Calu3 (cell line): Measurements from ENCODE around the gene DCLRE1A. TPM values are rescaled to one million over a fixed set of nuclear protein-coding genes. Genes with fewer than 3 reads are reported as not detected.

Source experiments
- BruUV-seq: library from RNA; stranded (reverse); fragments of 400-500 nt; replicated peaks from 2 replicates; lab custom pipeline; 2021; lab: Mats Ljungman, UMichigan
- CTCF ChIA-PET: fragments of 300-600 bp; sonication (Branson Sonifier 250); formaldehyde crosslinking; loops from one replicate; lab custom pipeline; 2022; ENCODE audit warnings: antibody characterized with exemption; lab: Charles Lee
- DNase-seq: peaks from one replicate; pipeline ENCODE4 v3.0.0; 2022
- H3K27ac Mint-ChIP-seq: one replicate; pipeline ENCODE4 v1.8.0; 2022; ENCODE audit warnings: mixed read lengths; ENCODE audit not compliant: unreplicated experiment
- H3K27me3 Mint-ChIP-seq: one replicate; pipeline ENCODE4 v1.8.0; 2022; ENCODE audit warnings: mixed read lengths; ENCODE audit not compliant: unreplicated experiment
- H3K36me3 Mint-ChIP-seq: one replicate; pipeline ENCODE4 v1.8.0; 2022; ENCODE audit warnings: mild to moderate bottlenecking, moderate library complexity, mixed read lengths; ENCODE audit not compliant: insufficient read depth, unreplicated experiment
- H3K4me1 Mint-ChIP-seq: one replicate; pipeline ENCODE4 v1.8.0; 2022; ENCODE audit warnings: mild to moderate bottlenecking, low read depth, mixed read lengths; ENCODE audit not compliant: unreplicated experiment
- H3K4me3 Mint-ChIP-seq: one replicate; pipeline ENCODE4 v1.8.0; 2022; ENCODE audit warnings: mild to moderate bottlenecking, low read depth, moderate library complexity, mixed read lengths; ENCODE audit not compliant: unreplicated experiment
- H3K9me3 Mint-ChIP-seq: one replicate; pipeline ENCODE4 v1.8.0; 2022; ENCODE audit warnings: low read depth, mixed read lengths; ENCODE audit not compliant: unreplicated experiment
- CTCF ChIP-seq: fragments of 200-600 bp; IDR thresholded peaks from one replicate; pipeline ENCODE4 v1.8.0; 2022; ENCODE audit warnings: antibody characterized with exemption; ENCODE audit not compliant: unreplicated experiment
- intact Hi-C: fragments of 100-400 bp; cut with micrococcal nuclease; formaldehyde crosslinking; loops from one replicate; pipeline ENCODE4 v1.10.0; 2022; ENCODE audit not compliant: unreplicated experiment
- total RNA-seq: library from RNA; stranded (reverse); gene quantifications from 2 replicates; pipeline ENCODE4 v1.2.3, GENCODE V29; 2022

DCLRE1A gene
- total RNA-seq, 1 experiment from 2014 or later = 7.9 TPM

DNA sequence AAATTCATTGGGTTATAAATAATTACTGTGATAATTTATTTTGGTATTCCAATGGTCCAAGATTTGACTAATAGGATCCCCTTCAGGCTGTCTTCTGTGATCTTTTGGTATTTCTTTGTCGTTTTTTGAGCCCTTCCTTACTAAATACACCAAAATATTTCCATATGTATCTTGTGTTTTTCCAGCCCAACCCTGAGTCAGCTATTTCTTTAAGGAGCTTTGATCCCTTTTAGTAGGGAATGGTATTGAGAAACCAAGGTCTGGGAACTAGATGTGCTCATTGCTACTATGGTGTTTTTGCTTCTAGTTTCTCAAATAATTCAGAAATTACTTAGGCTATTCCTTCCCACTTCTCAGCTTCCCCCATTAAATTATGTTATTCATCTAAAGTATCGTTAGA lies 15.9 kb upstream of the DCLRE1A start:
- CTCF ChIA-PET = no interaction called here
- intact Hi-C loops = loop anchor here (5.0 kb wide), 1 partner anchor 233 kb away; no protein-coding TSS in a partner anchor
- Mint-ChIP-seq H3K4me3 (no peak overlapping the region), H3K9me3 (no peaks in the 10 kb centered on the region), H3K27me3 (no peaks in the 10 kb centered on the region), H3K4me1 (peaks cover 2% of the 10 kb centered on the region), H3K27ac (no peak overlapping the region), H3K36me3 (no peaks in the 10 kb centered on the region)
- TF ChIP-seq CTCF = no peak
- DNase-seq = no peak
- BruUV-seq = no TSS peak

- no peak for TF ChIP-seq CTCF
- Mint-ChIP-seq H3K27ac (no peak overlapping the region), H3K27me3 (no peaks in the 10 kb centered on the region), H3K36me3 (peaks cover 5% of the 10 kb centered on the region), H3K4me1 (no peaks in the 10 kb centered on the region), H3K4me3 (no peak overlapping the region), H3K9me3 (no peaks in the 10 kb centered on the region)
- intact Hi-C loops = no loop called here
- DNase-seq = no peak
- BruUV-seq = no TSS peak
- CTCF ChIA-PET = no interaction called here
Observed at GRCh38 chr10:113867904-113868303, 14.0 kb upstream of the DCLRE1A start.

DNA sequence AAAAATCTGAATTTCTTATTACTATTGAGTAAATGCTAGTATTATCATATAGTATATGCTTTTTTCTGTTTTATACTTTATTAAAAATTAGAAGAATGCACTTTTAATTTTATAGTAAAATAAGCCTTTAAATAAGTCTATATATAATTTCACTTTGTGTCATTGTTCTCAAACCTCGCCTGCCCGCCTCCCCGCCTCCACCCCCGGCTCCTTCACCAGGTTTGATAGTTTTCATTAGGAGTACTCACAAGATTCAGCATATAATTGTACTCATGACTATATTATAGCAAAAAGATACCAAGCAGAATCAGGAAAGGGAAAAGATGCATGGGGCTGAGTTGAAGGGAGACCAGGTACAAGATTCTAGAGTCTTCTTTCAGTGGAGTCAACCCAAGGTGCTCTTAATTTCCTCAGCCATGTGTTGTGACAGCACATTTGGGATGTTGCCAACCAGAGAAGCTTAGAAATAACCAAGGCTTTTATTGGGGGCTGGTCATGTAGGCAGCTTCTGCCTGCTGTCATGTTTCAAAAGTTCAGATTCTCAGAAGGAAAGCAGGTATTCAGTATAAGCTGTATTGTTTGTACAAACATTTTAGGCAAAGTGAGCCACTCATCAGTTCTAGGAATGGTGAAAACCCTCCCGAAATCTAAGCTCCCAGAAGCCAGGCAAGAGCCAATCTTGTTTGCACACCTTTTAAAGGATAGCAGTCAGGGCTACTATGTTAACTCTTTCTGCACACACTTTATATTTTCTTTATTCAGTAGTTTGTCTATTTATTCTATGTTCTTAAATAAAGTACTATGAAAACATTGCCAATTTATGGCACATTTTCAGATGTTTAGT lies 12.9 kb upstream of the DCLRE1A start:
- TF ChIP-seq CTCF = no peak
- Mint-ChIP-seq H3K4me3 (no peak overlapping the region), H3K27me3 (no peaks in the 10 kb centered on the region), H3K4me1 (no peaks in the 10 kb centered on the region), H3K36me3 (peaks cover 5% of the 10 kb centered on the region), H3K27ac (no peak overlapping the region), H3K9me3 (no peaks in the 10 kb centered on the region)
- BruUV-seq = no TSS peak
- intact Hi-C loops = no loop called here
- DNase-seq = no peak
- CTCF ChIA-PET = no interaction called here

DNA sequence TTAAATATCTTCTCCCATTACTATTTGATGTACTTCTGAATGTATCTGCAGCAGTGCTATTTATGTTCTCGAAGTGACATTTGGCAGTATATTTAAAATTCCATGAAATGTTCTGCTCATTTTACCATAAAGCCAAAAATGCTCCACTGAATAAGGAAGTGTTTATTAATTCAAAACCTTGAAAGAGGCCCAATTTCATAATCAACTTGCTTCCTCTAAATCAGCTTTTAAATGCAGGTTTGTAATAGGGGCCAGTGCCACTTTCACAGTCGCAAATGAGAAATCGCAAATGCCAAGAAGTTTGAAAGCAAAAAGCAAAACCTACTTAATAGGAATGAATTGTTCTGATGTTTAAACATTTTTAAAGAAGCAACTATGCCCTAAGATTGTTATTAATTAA lies 12.0 kb upstream of the DCLRE1A start:
- TF ChIP-seq CTCF = no peak
- intact Hi-C loops = no loop called here
- DNase-seq = no peak
- BruUV-seq = no TSS peak
- Mint-ChIP-seq H3K4me1 (no peaks in the 10 kb centered on the region), H3K27me3 (no peaks in the 10 kb centered on the region), H3K27ac (no peak overlapping the region), H3K9me3 (no peaks in the 10 kb centered on the region), H3K4me3 (no peak overlapping the region), H3K36me3 (peaks cover 5% of the 10 kb centered on the region)
- CTCF ChIA-PET = no interaction called here
